ENCODE results near the gene ANO2.

- TF ChIP-seq CTCF (conservative IDR thresholded peaks at IDR 0.05; ENCODE audit: low read depth, low read length) (no peak), EZH2 (IDR thresholded peaks at IDR 0.05; ENCODE audit: low read length, unreplicated experiment) (no peak)
Measured at GRCh38 chr12:5927732-5928516, 17.1 kb downstream of the ANO2 start.
